GM12801 (cell line): ENCODE results near the gene PIK3R1.

Experiments
- TF ChIP-seq, protein P1 (sequence below): IDR thresholded peaks from one replicate; pipeline ENCODE4 v1.5.1; 2011; ENCODE audit warnings: control low read depth; ENCODE audit not compliant: insufficient read length; ENCODE audit errors: extremely low read depth

Gene PIK3R1

DNA sequence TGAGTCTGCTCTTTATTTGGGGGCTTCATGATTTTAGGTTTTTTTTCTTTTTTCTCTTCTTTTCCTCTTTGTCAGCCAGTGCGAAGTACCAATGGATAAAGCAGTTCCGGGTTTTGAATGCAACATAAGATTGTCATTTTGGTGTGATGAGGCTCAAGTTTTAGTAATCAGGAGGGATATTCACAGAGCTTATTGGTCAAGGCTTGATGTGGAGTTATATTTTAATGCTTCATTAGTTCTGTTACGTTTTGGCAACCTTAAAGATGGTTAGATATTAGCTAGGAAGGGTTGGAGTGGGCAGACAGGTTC is 1.4 kb downstream of the PIK3R1 start:
- TF ChIP-seq, protein P1, sequence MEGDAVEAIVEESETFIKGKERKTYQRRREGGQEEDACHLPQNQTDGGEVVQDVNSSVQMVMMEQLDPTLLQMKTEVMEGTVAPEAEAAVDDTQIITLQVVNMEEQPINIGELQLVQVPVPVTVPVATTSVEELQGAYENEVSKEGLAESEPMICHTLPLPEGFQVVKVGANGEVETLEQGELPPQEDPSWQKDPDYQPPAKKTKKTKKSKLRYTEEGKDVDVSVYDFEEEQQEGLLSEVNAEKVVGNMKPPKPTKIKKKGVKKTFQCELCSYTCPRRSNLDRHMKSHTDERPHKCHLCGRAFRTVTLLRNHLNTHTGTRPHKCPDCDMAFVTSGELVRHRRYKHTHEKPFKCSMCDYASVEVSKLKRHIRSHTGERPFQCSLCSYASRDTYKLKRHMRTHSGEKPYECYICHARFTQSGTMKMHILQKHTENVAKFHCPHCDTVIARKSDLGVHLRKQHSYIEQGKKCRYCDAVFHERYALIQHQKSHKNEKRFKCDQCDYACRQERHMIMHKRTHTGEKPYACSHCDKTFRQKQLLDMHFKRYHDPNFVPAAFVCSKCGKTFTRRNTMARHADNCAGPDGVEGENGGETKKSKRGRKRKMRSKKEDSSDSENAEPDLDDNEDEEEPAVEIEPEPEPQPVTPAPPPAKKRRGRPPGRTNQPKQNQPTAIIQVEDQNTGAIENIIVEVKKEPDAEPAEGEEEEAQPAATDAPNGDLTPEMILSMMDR, result no peak

DNA sequence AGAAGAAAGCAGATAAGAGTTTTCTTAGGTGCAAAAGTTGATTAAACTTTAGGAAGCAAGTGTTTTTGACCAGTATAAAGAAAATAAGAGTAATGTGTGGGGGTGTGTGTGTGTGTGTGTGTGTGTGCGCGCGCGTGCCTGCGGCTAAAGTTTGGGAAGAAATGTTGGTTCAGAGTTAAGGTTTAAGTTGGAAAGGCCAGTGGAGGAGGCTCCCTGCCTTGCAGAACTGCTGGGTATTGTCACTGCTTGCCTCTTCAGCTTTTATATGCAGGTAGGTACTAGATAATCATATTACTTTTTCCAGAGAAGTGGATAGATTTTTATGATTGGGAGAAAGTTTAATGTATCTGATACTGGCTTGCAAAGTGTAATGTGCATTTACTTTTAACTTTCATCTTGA is 2.0 kb downstream of the PIK3R1 start:
- TF ChIP-seq, protein P1, result no peak

DNA sequence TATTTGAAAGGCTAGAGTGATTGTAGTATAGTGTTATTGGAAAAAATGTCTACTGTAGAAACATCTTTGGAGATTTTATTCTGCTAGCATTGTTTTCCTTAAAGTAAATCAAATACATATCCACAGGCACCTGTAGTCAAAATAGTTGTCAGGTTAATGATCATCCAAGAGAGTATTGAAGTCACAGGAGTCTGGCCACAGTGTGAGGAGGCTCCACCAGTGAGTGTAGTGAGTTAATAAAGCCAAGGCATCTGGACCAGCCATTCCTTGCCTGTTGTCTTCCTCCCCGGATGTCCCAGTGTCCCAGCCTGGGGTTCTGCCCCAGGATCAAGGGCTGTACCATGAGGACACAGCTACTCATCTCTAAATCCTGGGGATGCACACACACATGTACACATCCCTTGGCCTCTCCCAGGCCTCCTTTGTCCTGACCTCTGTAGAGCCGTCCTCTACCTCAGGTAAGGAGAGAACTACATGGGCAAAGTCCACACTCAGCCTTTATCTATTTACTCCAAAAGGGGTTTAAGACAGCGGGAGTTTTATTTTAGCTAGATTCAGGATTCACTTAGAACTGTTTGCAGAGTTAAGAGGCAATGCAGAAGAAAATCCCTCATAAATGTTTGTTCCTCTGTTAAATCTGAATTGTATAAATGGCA is 3.7 kb downstream of the PIK3R1 start:
- TF ChIP-seq, protein P1, result no peak

DNA sequence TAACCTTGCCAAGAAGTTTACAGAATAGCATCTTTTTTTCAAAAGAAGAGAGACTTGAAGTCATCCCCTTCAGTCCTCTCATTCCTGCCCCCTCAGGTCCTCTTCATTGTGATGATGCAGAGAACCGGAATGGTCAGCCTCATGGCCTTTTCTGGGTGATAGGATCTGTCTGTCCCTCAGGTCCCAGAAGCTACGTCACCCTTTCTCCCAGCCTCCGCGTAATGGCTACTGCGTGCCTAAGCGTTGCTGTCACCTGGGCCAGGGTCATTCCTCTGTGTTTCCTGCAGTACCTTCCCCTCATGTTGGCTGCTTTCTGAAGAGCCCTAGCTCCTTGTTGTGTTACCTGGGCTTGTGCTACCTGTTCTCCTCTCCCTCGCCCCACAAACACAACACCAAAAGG is 4.7 kb downstream of the PIK3R1 start:
- TF ChIP-seq, protein P1, result no peak

DNA sequence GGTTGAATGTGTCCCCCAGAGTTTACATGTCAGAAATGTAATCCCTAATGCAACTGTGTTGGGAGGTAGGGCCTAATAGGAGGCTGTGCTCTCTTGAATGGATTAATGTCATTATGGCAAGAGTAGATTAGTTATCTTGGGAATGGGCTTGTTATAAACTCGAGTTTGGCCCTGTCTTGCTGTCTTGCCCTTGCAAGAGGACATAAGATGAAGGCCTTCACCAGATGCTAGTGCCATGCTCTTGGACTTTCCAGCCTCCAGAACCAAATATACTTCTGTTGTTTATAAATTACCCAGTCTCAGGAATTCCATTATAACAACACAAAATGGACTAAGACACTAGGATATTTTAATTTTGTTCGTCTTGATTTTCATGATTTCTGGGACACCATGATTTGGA is 5.4 kb downstream of the PIK3R1 start:
- TF ChIP-seq, protein P1, result no peak

DNA sequence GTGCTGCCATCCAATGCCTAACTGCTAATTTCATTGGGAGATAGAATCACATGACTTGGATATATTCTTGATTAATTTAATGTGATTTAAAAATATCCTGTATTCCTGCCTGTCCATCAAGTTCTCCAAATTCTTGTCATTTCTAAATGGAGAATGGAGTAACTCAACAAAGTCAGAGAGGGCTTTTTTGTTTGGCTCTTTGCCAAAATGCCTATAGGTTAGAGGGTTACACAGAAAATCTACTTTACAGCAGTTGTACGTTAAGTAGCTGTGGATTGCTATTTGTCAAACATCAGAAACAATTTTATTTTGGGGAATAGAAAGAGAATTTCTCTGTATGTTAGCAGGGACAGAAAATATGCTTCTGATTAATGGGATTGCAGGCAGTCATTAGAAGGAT is 5.9 kb downstream of the PIK3R1 start:
- TF ChIP-seq, protein P1, result no peak

DNA sequence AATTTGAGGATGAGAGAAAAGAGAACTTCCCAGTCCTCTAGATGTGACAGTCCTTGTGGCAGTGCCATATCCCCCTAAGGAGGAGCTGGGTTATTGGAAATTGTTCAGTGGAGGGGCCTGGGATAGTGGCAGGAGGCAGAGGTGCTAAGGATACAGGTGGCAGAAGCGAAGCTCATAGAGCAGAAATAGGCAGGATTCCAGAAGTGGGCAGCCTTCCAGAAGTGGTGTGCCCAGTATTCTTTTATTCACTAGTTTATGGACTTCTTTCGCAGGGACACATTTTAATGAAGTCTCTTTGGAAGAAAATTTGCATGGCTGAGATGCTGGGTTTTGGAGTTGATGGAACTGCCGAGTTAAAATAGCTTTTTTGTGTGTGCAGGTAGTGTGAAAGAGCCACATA is 6.8 kb downstream of the PIK3R1 start:
- TF ChIP-seq, protein P1, result no peak
